Neural progenitor cell (in vitro differentiated cells): ENCODE data around the gene ERBIN. TPM values are rescaled to one million over a fixed set of nuclear protein-coding genes. Genes with fewer than 3 reads are reported as not detected.

ENCODE experiments used
- DNase-seq: peaks from one replicate; pipeline ENCODE4 v3.0.0-alpha.2; 2016; ENCODE audit warnings: low spot score
- H2AFZ ChIP-seq: fragments of 200-600 bp; sonication (generic); replicated peaks from 2 replicates; pipeline ENCODE4 v1.6.1; 2016; ENCODE audit warnings: antibody characterized with exemption
- H3F3A ChIP-seq: fragments of 200-600 bp; sonication (generic); 2 replicates; pipeline ENCODE4 v1.6.1; 2016; ENCODE audit warnings: antibody characterized with exemption, low read depth
- H3K27ac ChIP-seq: fragments of 200-600 bp; sonication (generic); 2 replicates; pipeline ENCODE4 v1.5.1; 2016; ENCODE audit warnings: mild to moderate bottlenecking
- H3K27me3 ChIP-seq: fragments of 200-600 bp; sonication (generic); 2 replicates; pipeline ENCODE4 v1.6.1; 2016; ENCODE audit warnings: mild to moderate bottlenecking, moderate library complexity
- H3K36me3 ChIP-seq: fragments of 200-600 bp; sonication (generic); 2 replicates; pipeline ENCODE4 v1.5.1; 2016
- H3K4me1 ChIP-seq: fragments of 200-600 bp; sonication (generic); 2 replicates; pipeline ENCODE4 v1.6.1; 2016; ENCODE audit warnings: mixed run types
- H3K4me2 ChIP-seq: fragments of 200-600 bp; sonication (generic); 2 replicates; pipeline ENCODE4 v1.6.1; 2016
- H3K4me3 ChIP-seq: fragments of 200-600 bp; sonication (generic); 2 replicates; pipeline ENCODE4 v1.5.1; 2016
- H3K79me2 ChIP-seq: fragments of 200-600 bp; sonication (generic); 2 replicates; pipeline ENCODE4 v1.6.1; 2016; ENCODE audit warnings: low read depth
- H3K9ac ChIP-seq: fragments of 200-600 bp; sonication (generic); 2 replicates; pipeline ENCODE4 v1.6.1; 2016
- H3K9me3 ChIP-seq: fragments of 200-600 bp; sonication (generic); 2 replicates; pipeline ENCODE4 v1.5.1; 2016; ENCODE audit warnings: low read depth
- H4K20me1 ChIP-seq: fragments of 200-600 bp; sonication (generic); 2 replicates; pipeline ENCODE4 v1.6.1; 2016; ENCODE audit warnings: low read depth
- H3K27ac Mint-ChIP-seq: 3 replicates; pipeline ENCODE4 v1.8.0; 2021; ENCODE audit warnings: mixed read lengths
- H3K27me3 Mint-ChIP-seq: 2 replicates; pipeline ENCODE4 v1.8.0; 2022; ENCODE audit warnings: low read depth, mild to moderate bottlenecking, inconsistent platforms, moderate library complexity, mixed read lengths; ENCODE audit not compliant: insufficient read depth
- H3K36me3 Mint-ChIP-seq: 3 replicates; pipeline ENCODE4 v1.8.0; 2021; ENCODE audit warnings: mixed read lengths
- H3K4me1 Mint-ChIP-seq: 3 replicates; pipeline ENCODE4 v1.8.0; 2021; ENCODE audit warnings: mixed read lengths
- H3K4me3 Mint-ChIP-seq: 3 replicates; pipeline ENCODE4 v1.8.0; 2021; ENCODE audit warnings: mild to moderate bottlenecking, moderate library complexity, mixed read lengths
- H3K9me3 Mint-ChIP-seq: 3 replicates; pipeline ENCODE4 v1.8.0; 2020; ENCODE audit warnings: mixed read lengths
- CTCF ChIP-seq: fragments of 200-600 bp; sonication (generic); IDR thresholded peaks from 2 replicates; pipeline ENCODE4 v1.5.1; 2017; ENCODE audit warnings: antibody characterized with exemption, mild to moderate bottlenecking
- EZH2 ChIP-seq: fragments of 200-600 bp; sonication (generic); IDR thresholded peaks from 2 replicates; pipeline ENCODE4 v1.6.1; 2017; ENCODE audit warnings: antibody characterized with exemption, mild to moderate bottlenecking, moderate library complexity
- EZH2phosphoT487 ChIP-seq: fragments of 200-600 bp; sonication (generic); IDR thresholded peaks from 2 replicates; pipeline ENCODE4 v1.6.1; 2017; ENCODE audit warnings: antibody characterized with exemption
- total RNA-seq: library from RNA; depleted of rRNA; stranded (reverse); fragments of >200 nt; gene quantifications from 2 replicates; pipeline ENCODE4 v1.2.3, GENCODE V29; 2015; ENCODE audit warnings: low replicate concordance

Gene ERBIN
- total RNA-seq, 1 donor from 2014 or later: 77.6 TPM

- H3K27ac Mint-ChIP-seq: no peak overlapping the region
- H3K4me1 ChIP-seq: no peaks in the 10 kb centered on the region
- H3K9me3 ChIP-seq: no peaks in the 10 kb centered on the region
- H3K9me3 Mint-ChIP-seq: no peaks in the 10 kb centered on the region
- no peaks in the 10 kb centered on the region for H4K20me1 ChIP-seq
- H3K36me3 ChIP-seq: peaks cover 23% of the 10 kb centered on the region
- TF ChIP-seq EZH2phosphoT487: no peak
- TF ChIP-seq EZH2: no peak
- no peak for TF ChIP-seq CTCF
- peaks cover 9% of the 10 kb centered on the region for H3F3A ChIP-seq
- H3K4me3 ChIP-seq: no peak overlapping the region
- no peak for DNase-seq
- no peaks in the 10 kb centered on the region for H3K79me2 ChIP-seq
- H3K4me3 Mint-ChIP-seq: no peak overlapping the region
- no peak overlapping the region for H3K9ac ChIP-seq
- H3K36me3 Mint-ChIP-seq: peaks cover 23% of the 10 kb centered on the region
- H2AFZ ChIP-seq: no peak overlapping the region
- no peaks in the 10 kb centered on the region for H3K27me3 Mint-ChIP-seq
- no peak overlapping the region for H3K4me2 ChIP-seq
- H3K27me3 ChIP-seq: no peaks in the 10 kb centered on the region
- H3K27ac ChIP-seq: no peak overlapping the region
- H3K4me1 Mint-ChIP-seq: no peaks in the 10 kb centered on the region
These were observed 154.3 kb downstream of the ERBIN start for GRCh38 chr5:66080664-66081063.

GRCh38 chr5:66089384-66089783 is 163.0 kb downstream of the ERBIN start:
- Histone ChIP-seq H2AFZ (no peak overlapping the region), H3K9ac (no peak overlapping the region), H3K9me3 (peaks cover 8% of the 10 kb centered on the region), H3K4me1 (no peaks in the 10 kb centered on the region), H3K4me3 (no peak overlapping the region), H3K79me2 (no peaks in the 10 kb centered on the region), H3K36me3 (no peaks in the 10 kb centered on the region), H3K4me2 (no peak overlapping the region), H3K27me3 (no peaks in the 10 kb centered on the region), H3K27ac (no peak overlapping the region), H3F3A (no peaks in the 10 kb centered on the region), H4K20me1 (no peaks in the 10 kb centered on the region)
- DNase-seq: no peak
- H3K9me3 Mint-ChIP-seq: peaks cover 15% of the 10 kb centered on the region
- peaks cover 22% of the 10 kb centered on the region for H3K36me3 Mint-ChIP-seq
- H3K27ac Mint-ChIP-seq: no peak overlapping the region
- no peaks in the 10 kb centered on the region for H3K27me3 Mint-ChIP-seq
- H3K4me3 Mint-ChIP-seq: no peak overlapping the region
- no peak for TF ChIP-seq EZH2
- no peak for TF ChIP-seq CTCF
- no peak for TF ChIP-seq EZH2phosphoT487
- H3K4me1 Mint-ChIP-seq: no peaks in the 10 kb centered on the region

GRCh38 chr5:66100851-66101250 is 174.5 kb downstream of the ERBIN start:
- Histone ChIP-seq H3K9ac (no peak overlapping the region), H3F3A (no peaks in the 10 kb centered on the region), H3K27me3 (no peaks in the 10 kb centered on the region), H3K9me3 (peaks cover 21% of the 10 kb centered on the region), H3K27ac (no peak overlapping the region), H4K20me1 (no peaks in the 10 kb centered on the region), H3K36me3 (no peaks in the 10 kb centered on the region), H3K4me2 (no peak overlapping the region), H3K79me2 (no peaks in the 10 kb centered on the region), H2AFZ (no peak overlapping the region), H3K4me3 (no peak overlapping the region), H3K4me1 (no peaks in the 10 kb centered on the region)
- TF ChIP-seq EZH2: no peak
- TF ChIP-seq CTCF: no peak
- TF ChIP-seq EZH2phosphoT487: no peak
- Mint-ChIP-seq H3K9me3 (peaks cover 47% of the 10 kb centered on the region), H3K27ac (no peak overlapping the region), H3K36me3 (no peaks in the 10 kb centered on the region), H3K4me3 (no peak overlapping the region), H3K27me3 (peaks cover 2% of the 10 kb centered on the region), H3K4me1 (no peaks in the 10 kb centered on the region)
- no peak for DNase-seq

GRCh38 chr5:66113160-66113559 is 186.8 kb downstream of the ERBIN start:
- Mint-ChIP-seq H3K27ac (no peak overlapping the region), H3K4me1 (no peaks in the 10 kb centered on the region), H3K27me3 (peaks cover 4% of the 10 kb centered on the region), H3K9me3 (peaks cover 25% of the 10 kb centered on the region), H3K4me3 (no peak overlapping the region), H3K36me3 (no peaks in the 10 kb centered on the region)
- Histone ChIP-seq H3F3A (no peaks in the 10 kb centered on the region), H3K9me3 (peaks cover 8% of the 10 kb centered on the region), H4K20me1 (no peaks in the 10 kb centered on the region), H3K4me1 (no peaks in the 10 kb centered on the region), H3K27ac (no peak overlapping the region), H3K27me3 (no peaks in the 10 kb centered on the region), H3K9ac (no peak overlapping the region), H2AFZ (no peak overlapping the region), H3K79me2 (no peaks in the 10 kb centered on the region), H3K4me3 (no peak overlapping the region), H3K36me3 (no peaks in the 10 kb centered on the region), H3K4me2 (no peak overlapping the region)
- TF ChIP-seq EZH2: no peak
- no peak for TF ChIP-seq EZH2phosphoT487
- no peak for DNase-seq
